ENCODE measurements around the gene CDADC1.

GRCh38 chr13:49220036-49220855 is 27.5 kb upstream of the CDADC1 start, which contains the start of gene MLNR:
- TF ChIP-seq CTCF (IDR thresholded peaks at IDR 0.05; ENCODE audit: insufficient read depth, low read length, poor library complexity, severe bottlenecking), result no peak
- no peak for TF ChIP-seq EZH2phosphoT487 (conservative IDR thresholded peaks at IDR 0.05; ENCODE audit: low read length)
